ENCODE data around the gene MEI1.

- TF ChIP-seq CTCF (conservative IDR thresholded peaks at IDR 0.05; ENCODE audit: low read depth, low read length) (no peak), RAD21 (IDR thresholded peaks at IDR 0.05; ENCODE audit: low read length) (no peak)
Observed at GRCh38 chr22:41742918-41743317, 43.6 kb downstream of the MEI1 start.
